Large intestine (tissue), 3 donors: ENCODE data around the gene TP53I13. TPM values are rescaled to one million over a fixed set of nuclear protein-coding genes. Genes with fewer than 3 reads are reported as not detected.
A peak's percentile ranks its signal among the peaks of the same experiment; 100 is the strongest.

Source experiments
- DNase-seq, 2 donors: peaks; one replicate each; pipeline versions ENCODE4 v3.0.0 to v3.0.0-alpha.2; 2013
- H3K27ac ChIP-seq: one replicate; pipeline ENCODE4 v1.5.1; 2013; ENCODE audit warnings: low read length
- H3K27me3 ChIP-seq: 2 replicates; pipeline ENCODE4 v1.6.1; 2013; ENCODE audit warnings: low read length; ENCODE audit not compliant: control insufficient read depth, insufficient read depth
- H3K36me3 ChIP-seq: 2 replicates; pipeline ENCODE4 v1.6.1; 2013; ENCODE audit warnings: low read length; ENCODE audit not compliant: control insufficient read depth, insufficient read depth
- H3K4me1 ChIP-seq: one replicate; pipeline ENCODE4 v1.6.1; 2013; ENCODE audit warnings: low read length; ENCODE audit not compliant: control insufficient read depth, insufficient read depth
- H3K4me3 ChIP-seq: one replicate; pipeline ENCODE4 v1.5.1; 2013; ENCODE audit warnings: low read length
- H3K9me3 ChIP-seq: one replicate; pipeline ENCODE4 v1.6.1; 2013; ENCODE audit warnings: mild to moderate bottlenecking, low read depth, low read length, moderate library complexity; ENCODE audit not compliant: control insufficient read depth
- WGBS: methylation state at CpG from one replicate; pipeline ENCODE4 v1.1.5; 2013; ENCODE audit warnings: low lambda C conversion rate; ENCODE audit not compliant: insufficient coverage; 5-methylcytosine and 5-hydroxymethylcytosine counted together
- polyA plus RNA-seq: library from polyadenylated mRNA; unstranded; fragments of 120-200 nt; gene quantifications from one replicate; pipeline ENCODE4 v1.2.1, GENCODE V29; 2013

Gene TP53I13
- polyA plus RNA-seq, 1 donor = 77.0 TPM

GRCh38 chr17:29566473-29567303 lies 1.8 kb upstream of the TP53I13 start, which contains the start of gene ABHD15:
Gene ABHD15, minus strand, starts transcription at chr17:29567037. Its CDS starts 71 bp downstream, at chr17:29566966.
- Histone ChIP-seq H3K36me3 (peaks cover 26% of the 10 kb centered on the region), H3K4me3 (peak within 1 kb of the TSS; percentile 75), H3K27ac (peak within 1 kb of the TSS; percentile 95), H3K9me3 (no peaks in the 10 kb centered on the region), H3K27me3 (peaks cover 7% of the 10 kb centered on the region), H3K4me1 (peaks cover 47% of the 10 kb centered on the region)
- DNase-seq = peak; percentile 68 to 87
- whole genome bisulfite sequencing = no CpG with 5 or more reads among the region's 94 CpGs

GRCh38 chr17:29567304-29567553 lies 1.3 kb upstream of the TP53I13 start:
- Histone ChIP-seq H3K4me1 (peaks cover 52% of the 10 kb centered on the region), H3K36me3 (peaks cover 26% of the 10 kb centered on the region), H3K27me3 (peaks cover 7% of the 10 kb centered on the region), H3K9me3 (no peaks in the 10 kb centered on the region), H3K4me3 (peak overlapping the region; percentile 75), H3K27ac (peak overlapping the region; percentile 95)
- no peak for DNase-seq
- no CpG with 5 or more reads among the region's 27 CpGs for WGBS

- no CpG with 5 or more reads among the region's 63 CpGs for WGBS
- no peaks in the 10 kb centered on the region for H3K9me3 ChIP-seq
- peak; percentile 44 to 78 for DNase-seq
- peak overlapping the region; percentile 75 for H3K4me3 ChIP-seq
- peaks cover 23% of the 10 kb centered on the region for H3K36me3 ChIP-seq
- H3K27ac ChIP-seq = peak overlapping the region; percentile 95
- H3K27me3 ChIP-seq = peaks cover 7% of the 10 kb centered on the region
- H3K4me1 ChIP-seq = peaks cover 50% of the 10 kb centered on the region
Measured at GRCh38 chr17:29567554-29568330, 759 bp upstream of the TP53I13 start.

DNA sequence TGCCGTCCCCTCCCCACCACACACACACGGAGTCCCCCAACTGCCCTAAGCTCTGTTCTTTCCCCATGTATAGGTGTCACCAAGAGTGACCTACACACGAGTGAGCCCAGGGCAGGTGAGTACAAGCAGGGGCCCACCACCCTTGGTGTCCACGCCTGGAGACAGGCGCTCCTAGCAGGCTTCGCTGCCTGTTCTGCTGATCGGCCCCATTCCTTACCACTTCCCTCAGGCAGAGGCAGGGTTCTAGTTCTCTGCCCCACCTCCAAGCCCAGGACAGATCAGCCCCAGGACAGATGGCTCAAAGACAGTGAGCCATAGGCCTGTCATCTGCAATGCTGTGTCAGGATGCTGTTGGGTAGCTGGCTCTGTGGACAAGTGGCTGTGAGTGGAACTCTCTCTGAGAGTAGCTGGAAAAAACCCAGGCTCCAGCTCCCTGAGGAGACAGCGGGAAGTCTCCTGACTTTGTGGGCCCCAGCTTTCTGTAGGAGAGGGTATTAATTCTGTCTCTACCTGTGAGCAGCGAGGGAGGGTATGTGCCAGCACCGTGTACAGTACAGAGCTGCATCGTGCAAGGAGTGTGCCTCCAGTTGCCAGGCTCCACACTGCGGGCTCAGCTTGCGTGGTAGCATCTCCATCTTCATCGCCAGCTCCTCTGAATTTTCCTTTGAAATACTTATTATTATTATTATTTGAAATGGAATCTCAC lies 897 bp downstream of the TP53I13 start:
- Histone ChIP-seq H3K9me3 (no peaks in the 10 kb centered on the region), H3K36me3 (peaks cover 33% of the 10 kb centered on the region), H3K4me3 (peak overlapping the region; percentile 72), H3K4me1 (peaks cover 63% of the 10 kb centered on the region), H3K27ac (peak overlapping the region; percentile 89), H3K27me3 (peaks cover 7% of the 10 kb centered on the region)
- DNase-seq = peak in 1 of 2 donors; percentile 29
- 100% methylated on average over 1 of the region's 14 CpGs for WGBS

GRCh38 chr17:29570521-29570920 lies 2.0 kb downstream of the TP53I13 start:
- 75% methylated on average over 2 of the region's 7 CpGs for WGBS
- Histone ChIP-seq H3K9me3 (no peaks in the 10 kb centered on the region), H3K4me3 (no peak overlapping the region), H3K4me1 (peaks cover 63% of the 10 kb centered on the region), H3K27me3 (peaks cover 7% of the 10 kb centered on the region), H3K36me3 (peaks cover 39% of the 10 kb centered on the region), H3K27ac (no peak overlapping the region)
- no peak for DNase-seq

GRCh38 chr17:29571486-29571882 lies 3.0 kb downstream of the TP53I13 start:
- whole genome bisulfite sequencing = no CpG with 5 or more reads among the region's 6 CpGs
- Histone ChIP-seq H3K4me3 (no peak overlapping the region), H3K9me3 (no peaks in the 10 kb centered on the region), H3K27ac (no peak overlapping the region), H3K4me1 (peaks cover 64% of the 10 kb centered on the region), H3K27me3 (no peaks in the 10 kb centered on the region), H3K36me3 (peaks cover 49% of the 10 kb centered on the region)
- DNase-seq = no peak

- H3K27ac ChIP-seq = no peak overlapping the region
- peaks cover 55% of the 10 kb centered on the region for H3K36me3 ChIP-seq
- peaks cover 65% of the 10 kb centered on the region for H3K4me1 ChIP-seq
- no peak overlapping the region for H3K4me3 ChIP-seq
- WGBS = no CpG with 5 or more reads among the region's 30 CpGs
- DNase-seq = no peak
- no peaks in the 10 kb centered on the region for H3K27me3 ChIP-seq
- H3K9me3 ChIP-seq = no peaks in the 10 kb centered on the region
Measured at GRCh38 chr17:29571883-29572681, 3.6 kb downstream of the TP53I13 start.

DNA sequence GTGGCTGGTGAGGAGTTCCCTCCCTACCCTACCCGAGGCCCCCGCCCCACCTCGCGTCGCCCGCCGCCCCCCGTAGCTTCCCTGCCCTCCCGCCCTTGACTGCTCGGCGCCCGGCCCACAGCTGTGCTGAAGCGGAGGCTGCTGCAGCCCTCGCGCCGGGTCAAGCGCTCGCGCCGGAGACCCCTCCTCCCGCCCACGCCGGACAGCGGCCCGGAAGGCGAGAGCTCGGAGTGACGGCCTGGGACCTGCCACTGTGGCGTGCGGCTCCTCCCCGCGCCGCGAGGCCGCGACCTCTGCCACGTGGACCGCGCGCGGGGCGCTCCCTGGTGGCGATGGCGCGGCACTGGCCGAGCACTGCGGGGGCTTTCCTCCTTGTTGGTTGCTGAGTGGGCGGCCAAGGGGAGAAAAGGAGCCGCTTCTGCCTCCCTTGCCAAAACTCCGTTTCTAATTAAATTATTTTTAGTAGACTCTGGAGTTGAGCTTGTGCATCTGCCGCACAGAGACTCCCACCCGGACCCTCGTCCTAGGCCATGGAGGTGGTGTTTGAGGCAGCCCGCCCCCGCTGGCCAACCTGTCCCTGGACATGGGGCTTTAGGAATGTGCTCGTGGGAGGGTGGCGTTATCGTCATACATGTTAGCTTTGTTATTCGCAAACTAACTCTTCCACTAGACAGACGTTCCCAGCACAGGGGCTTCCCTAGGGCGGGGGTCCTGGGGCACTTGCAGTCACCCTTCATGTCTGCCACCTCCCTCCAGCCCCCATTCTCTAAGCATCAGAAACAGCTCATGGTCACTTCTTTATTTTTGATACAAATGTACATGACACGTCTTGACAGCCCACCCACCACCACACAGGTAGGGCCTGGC lies 4.4 kb downstream of the TP53I13 start:
- Histone ChIP-seq H3K36me3 (peaks cover 63% of the 10 kb centered on the region), H3K4me1 (peaks cover 65% of the 10 kb centered on the region), H3K27me3 (no peaks in the 10 kb centered on the region), H3K9me3 (no peaks in the 10 kb centered on the region), H3K4me3 (no peak overlapping the region), H3K27ac (peak overlapping the region; percentile 94)
- WGBS = no CpG with 5 or more reads among the region's 62 CpGs
- peak; percentile 54 to 64 for DNase-seq

DNA sequence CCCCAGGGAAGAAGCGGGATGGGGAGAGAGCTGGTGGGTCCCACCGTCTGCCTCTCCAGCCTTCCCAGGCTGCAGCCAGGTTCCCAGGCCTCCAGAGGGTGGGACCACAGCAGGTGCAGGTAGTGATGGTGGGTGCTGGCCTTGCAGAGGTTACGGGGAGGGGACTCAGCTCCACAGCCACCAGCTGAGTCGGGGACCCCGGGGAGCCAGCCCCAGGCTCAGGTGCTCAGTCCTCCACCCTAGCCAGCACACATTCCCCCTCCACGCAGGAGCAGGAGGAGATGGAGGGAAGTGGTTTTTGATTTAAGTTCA lies 5.0 kb downstream of the TP53I13 start:
- H3K27ac ChIP-seq = peak overlapping the region; percentile 94

More for the DNA sequence above, 5.0 kb downstream of the TP53I13 start:
- no peak overlapping the region for H3K4me3 ChIP-seq
- peaks cover 69% of the 10 kb centered on the region for H3K36me3 ChIP-seq
- no CpG with 5 or more reads among the region's 6 CpGs for WGBS
- H3K27me3 ChIP-seq = no peaks in the 10 kb centered on the region
- no peaks in the 10 kb centered on the region for H3K9me3 ChIP-seq
- DNase-seq = no peak
- H3K4me1 ChIP-seq = peaks cover 65% of the 10 kb centered on the region
